ENCODE measurements around the gene PPM1A.

GRCh38 chr14:60332046-60332399, 83.0 kb downstream of the PPM1A start:
- TF ChIP-seq SNAI2 (CRISPR knock-in tag; IDR thresholded peaks at IDR 0.05): no peak
- TF ChIP-seq TCF4 (CRISPR knock-in tag; IDR thresholded peaks at IDR 0.05; ENCODE audit: borderline replicate concordance): no peak
- TF ChIP-seq, protein P1, sequence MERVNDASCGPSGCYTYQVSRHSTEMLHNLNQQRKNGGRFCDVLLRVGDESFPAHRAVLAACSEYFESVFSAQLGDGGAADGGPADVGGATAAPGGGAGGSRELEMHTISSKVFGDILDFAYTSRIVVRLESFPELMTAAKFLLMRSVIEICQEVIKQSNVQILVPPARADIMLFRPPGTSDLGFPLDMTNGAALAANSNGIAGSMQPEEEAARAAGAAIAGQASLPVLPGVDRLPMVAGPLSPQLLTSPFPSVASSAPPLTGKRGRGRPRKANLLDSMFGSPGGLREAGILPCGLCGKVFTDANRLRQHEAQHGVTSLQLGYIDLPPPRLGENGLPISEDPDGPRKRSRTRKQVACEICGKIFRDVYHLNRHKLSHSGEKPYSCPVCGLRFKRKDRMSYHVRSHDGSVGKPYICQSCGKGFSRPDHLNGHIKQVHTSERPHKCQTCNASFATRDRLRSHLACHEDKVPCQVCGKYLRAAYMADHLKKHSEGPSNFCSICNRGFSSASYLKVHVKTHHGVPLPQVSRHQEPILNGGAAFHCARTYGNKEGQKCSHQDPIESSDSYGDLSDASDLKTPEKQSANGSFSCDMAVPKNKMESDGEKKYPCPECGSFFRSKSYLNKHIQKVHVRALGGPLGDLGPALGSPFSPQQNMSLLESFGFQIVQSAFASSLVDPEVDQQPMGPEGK (CRISPR knock-in tag; IDR thresholded peaks at IDR 0.05; ENCODE audit: borderline replicate concordance): no peak
- TF ChIP-seq, protein P2, sequence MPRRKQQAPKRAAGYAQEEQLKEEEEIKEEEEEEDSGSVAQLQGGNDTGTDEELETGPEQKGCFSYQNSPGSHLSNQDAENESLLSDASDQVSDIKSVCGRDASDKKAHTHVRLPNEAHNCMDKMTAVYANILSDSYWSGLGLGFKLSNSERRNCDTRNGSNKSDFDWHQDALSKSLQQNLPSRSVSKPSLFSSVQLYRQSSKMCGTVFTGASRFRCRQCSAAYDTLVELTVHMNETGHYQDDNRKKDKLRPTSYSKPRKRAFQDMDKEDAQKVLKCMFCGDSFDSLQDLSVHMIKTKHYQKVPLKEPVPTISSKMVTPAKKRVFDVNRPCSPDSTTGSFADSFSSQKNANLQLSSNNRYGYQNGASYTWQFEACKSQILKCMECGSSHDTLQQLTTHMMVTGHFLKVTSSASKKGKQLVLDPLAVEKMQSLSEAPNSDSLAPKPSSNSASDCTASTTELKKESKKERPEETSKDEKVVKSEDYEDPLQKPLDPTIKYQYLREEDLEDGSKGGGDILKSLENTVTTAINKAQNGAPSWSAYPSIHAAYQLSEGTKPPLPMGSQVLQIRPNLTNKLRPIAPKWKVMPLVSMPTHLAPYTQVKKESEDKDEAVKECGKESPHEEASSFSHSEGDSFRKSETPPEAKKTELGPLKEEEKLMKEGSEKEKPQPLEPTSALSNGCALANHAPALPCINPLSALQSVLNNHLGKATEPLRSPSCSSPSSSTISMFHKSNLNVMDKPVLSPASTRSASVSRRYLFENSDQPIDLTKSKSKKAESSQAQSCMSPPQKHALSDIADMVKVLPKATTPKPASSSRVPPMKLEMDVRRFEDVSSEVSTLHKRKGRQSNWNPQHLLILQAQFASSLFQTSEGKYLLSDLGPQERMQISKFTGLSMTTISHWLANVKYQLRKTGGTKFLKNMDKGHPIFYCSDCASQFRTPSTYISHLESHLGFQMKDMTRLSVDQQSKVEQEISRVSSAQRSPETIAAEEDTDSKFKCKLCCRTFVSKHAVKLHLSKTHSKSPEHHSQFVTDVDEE (CRISPR knock-in tag; IDR thresholded peaks at IDR 0.05): no peak
- TF ChIP-seq ZFP3 (CRISPR knock-in tag; IDR thresholded peaks at IDR 0.05): no peak
- TF ChIP-seq CREB5 (CRISPR knock-in tag; IDR thresholded peaks at IDR 0.05; ENCODE audit: low read depth): no peak

All from SK-N-SH treated with all-trans-retinoic acid at 6 μM for 48 hours (cell line).